IMR-90 (cell line): ENCODE data around the gene PRRC2B.

ENCODE experiments used
- BHLHE40 ChIP-seq: fragments of 150-350 bp; IDR thresholded peaks from 2 replicates; pipeline ENCODE4 v1.6.1; 2016; ENCODE audit warnings: mild to moderate bottlenecking, low read depth, low read length
- CEBPB ChIP-seq: IDR thresholded peaks from 2 replicates; pipeline ENCODE4 v1.6.1; 2012; ENCODE audit warnings: low read depth, low read length, improper control_type of control experiment
- CHD1 ChIP-seq: IDR thresholded peaks from 2 replicates; pipeline ENCODE4 v1.6.1; 2012; ENCODE audit warnings: low read depth, low read length, improper control_type of control experiment
- CTCF ChIP-seq: conservative IDR thresholded peaks from 2 replicates; pipeline ENCODE4 v1.5.1; 2012; ENCODE audit warnings: mild to moderate bottlenecking, low read depth, low read length, improper control_type of control experiment
- MAZ ChIP-seq: IDR thresholded peaks from 2 replicates; pipeline ENCODE4 v1.6.1; 2012; ENCODE audit warnings: low read depth, mild to moderate bottlenecking, low read length, improper control_type of control experiment, moderate library complexity, borderline replicate concordance
- POLR2A ChIP-seq: IDR thresholded peaks from 2 replicates; pipeline ENCODE4 v1.6.1; 2012; ENCODE audit warnings: mild to moderate bottlenecking, low read depth, low read length
- RAD21 ChIP-seq: IDR thresholded peaks from 2 replicates; pipeline ENCODE4 v1.6.1; 2012; ENCODE audit warnings: low read length, improper control_type of control experiment
- RFX5 ChIP-seq: IDR thresholded peaks from 2 replicates; pipeline ENCODE4 v1.8.0; 2012; ENCODE audit warnings: low read depth, mild to moderate bottlenecking, low read length, moderate library complexity
- USF2 ChIP-seq: fragments of 150-350 bp; IDR thresholded peaks from 2 replicates; pipeline ENCODE4 v1.6.1; 2017; ENCODE audit warnings: mild to moderate bottlenecking, antibody characterized with exemption, low read length, low read depth

GRCh38 chr9:131485206-131485605, 91.3 kb downstream of the PRRC2B start:
- TF ChIP-seq POLR2A (no peak), RAD21 (no peak), CTCF (no peak), CEBPB (no peak), MAZ (no peak), RFX5 (no peak), CHD1 (no peak), USF2 (no peak), BHLHE40 (no peak)
